ENCODE data around the gene IFNL2.
A peak's percentile ranks its signal among the peaks of the same experiment; 100 is the strongest.

The IFNL2 gene

DNA sequence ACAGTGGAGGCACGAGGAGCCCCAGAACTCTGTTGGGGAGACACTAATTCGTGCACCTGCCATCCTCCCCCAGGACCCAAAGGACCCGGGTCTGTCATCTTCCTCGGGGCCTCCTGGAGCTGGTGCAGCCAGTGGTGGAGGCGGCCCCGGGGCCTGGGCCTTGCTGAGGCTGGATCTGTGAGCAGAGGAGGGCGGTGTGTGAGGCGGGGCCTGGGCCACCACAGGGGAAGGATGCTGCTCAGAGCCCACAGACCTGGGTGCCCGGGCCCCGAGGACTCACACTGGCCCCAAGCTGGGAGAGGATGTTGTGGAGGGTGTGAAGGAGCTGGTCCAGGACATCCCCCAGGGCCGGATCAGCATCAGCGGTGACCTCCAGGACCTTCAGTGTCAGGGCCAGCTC is 31.7 kb upstream of the IFNL2 start:
- TF ChIP-seq YY1 (IDR thresholded peaks at IDR 0.05; ENCODE audit: low read depth) (no peak), TAF1 (IDR thresholded peaks at IDR 0.05; ENCODE audit: low read depth) (no peak), RAD21 (IDR thresholded peaks at IDR 0.05; ENCODE audit: low read depth) (no peak), EGR1 (IDR thresholded peaks at IDR 0.05) (no peak), TEAD4 (IDR thresholded peaks at IDR 0.05) (no peak), TCF12 (IDR thresholded peaks at IDR 0.05; ENCODE audit: low read depth) (no peak)
- TF ChIP-seq, protein P1, sequence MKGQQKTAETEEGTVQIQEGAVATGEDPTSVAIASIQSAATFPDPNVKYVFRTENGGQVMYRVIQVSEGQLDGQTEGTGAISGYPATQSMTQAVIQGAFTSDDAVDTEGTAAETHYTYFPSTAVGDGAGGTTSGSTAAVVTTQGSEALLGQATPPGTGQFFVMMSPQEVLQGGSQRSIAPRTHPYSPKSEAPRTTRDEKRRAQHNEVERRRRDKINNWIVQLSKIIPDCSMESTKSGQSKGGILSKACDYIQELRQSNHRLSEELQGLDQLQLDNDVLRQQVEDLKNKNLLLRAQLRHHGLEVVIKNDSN (IDR thresholded peaks at IDR 0.05) = no peak
- TF ChIP-seq, protein P2, sequence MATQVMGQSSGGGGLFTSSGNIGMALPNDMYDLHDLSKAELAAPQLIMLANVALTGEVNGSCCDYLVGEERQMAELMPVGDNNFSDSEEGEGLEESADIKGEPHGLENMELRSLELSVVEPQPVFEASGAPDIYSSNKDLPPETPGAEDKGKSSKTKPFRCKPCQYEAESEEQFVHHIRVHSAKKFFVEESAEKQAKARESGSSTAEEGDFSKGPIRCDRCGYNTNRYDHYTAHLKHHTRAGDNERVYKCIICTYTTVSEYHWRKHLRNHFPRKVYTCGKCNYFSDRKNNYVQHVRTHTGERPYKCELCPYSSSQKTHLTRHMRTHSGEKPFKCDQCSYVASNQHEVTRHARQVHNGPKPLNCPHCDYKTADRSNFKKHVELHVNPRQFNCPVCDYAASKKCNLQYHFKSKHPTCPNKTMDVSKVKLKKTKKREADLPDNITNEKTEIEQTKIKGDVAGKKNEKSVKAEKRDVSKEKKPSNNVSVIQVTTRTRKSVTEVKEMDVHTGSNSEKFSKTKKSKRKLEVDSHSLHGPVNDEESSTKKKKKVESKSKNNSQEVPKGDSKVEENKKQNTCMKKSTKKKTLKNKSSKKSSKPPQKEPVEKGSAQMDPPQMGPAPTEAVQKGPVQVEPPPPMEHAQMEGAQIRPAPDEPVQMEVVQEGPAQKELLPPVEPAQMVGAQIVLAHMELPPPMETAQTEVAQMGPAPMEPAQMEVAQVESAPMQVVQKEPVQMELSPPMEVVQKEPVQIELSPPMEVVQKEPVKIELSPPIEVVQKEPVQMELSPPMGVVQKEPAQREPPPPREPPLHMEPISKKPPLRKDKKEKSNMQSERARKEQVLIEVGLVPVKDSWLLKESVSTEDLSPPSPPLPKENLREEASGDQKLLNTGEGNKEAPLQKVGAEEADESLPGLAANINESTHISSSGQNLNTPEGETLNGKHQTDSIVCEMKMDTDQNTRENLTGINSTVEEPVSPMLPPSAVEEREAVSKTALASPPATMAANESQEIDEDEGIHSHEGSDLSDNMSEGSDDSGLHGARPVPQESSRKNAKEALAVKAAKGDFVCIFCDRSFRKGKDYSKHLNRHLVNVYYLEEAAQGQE (IDR thresholded peaks at IDR 0.05; ENCODE audit: low read depth) = no peak

DNA sequence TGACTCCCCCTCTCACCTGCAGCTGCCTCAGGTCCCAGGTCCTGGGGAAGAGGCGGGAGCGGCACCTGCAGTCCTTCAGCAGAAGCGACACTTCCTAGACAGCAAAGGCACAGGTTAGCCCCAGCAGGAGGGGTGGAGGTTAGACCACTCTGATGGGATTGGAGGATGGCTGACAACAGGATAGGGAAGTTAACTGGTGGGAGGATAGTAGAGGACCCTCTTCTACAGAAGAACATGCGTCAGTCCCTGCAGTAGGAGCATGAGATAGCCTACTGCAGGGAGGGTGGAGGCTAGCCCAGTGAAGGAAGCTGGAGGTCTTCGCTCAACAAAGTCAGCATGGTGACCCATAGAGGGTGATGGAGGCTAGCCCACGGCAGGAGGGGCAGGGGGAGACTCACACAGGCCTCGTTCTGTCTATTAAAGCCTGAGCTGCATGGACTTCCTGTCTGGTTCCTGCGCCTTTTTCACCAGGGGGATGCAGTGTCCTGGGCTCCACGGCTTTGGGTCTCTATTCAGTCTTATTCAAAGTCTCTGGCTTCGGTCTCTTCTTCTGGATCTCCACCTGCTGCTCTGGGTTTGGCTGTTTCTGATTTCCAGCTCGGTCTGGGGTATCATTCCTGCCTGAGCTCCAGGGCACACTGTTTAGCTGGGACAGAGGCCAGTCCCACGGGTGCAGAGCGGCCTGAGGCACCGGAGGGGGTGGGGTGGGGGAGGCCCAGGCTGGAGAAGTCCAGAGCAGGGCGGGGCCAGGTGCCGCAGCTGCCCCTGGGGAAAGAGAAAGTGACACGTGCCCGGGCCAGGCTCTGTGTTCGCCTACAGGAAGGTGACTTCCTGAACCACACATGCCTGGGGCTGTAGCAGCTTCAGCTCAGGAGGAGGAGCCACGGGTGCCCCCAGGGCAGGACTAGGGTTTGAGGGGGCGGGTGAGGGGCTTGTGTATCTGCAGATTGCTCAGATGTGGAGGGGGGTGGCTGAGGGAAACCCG is 30.7 kb upstream of the IFNL2 start:
- TF ChIP-seq FOXM1 (IDR thresholded peaks at IDR 0.05; ENCODE audit: borderline replicate concordance, low read depth) (no peak), YY1 (IDR thresholded peaks at IDR 0.05; ENCODE audit: low read depth) (no peak), RAD21 (IDR thresholded peaks at IDR 0.05; ENCODE audit: low read depth) (no peak), TEAD4 (IDR thresholded peaks at IDR 0.05) (no peak), CEBPB (IDR thresholded peaks at IDR 0.05) (no peak), EGR1 (IDR thresholded peaks at IDR 0.05) (no peak)
- TF ChIP-seq, protein P1 (IDR thresholded peaks at IDR 0.05) = peak; percentile 72
- TF ChIP-seq, protein P3, sequence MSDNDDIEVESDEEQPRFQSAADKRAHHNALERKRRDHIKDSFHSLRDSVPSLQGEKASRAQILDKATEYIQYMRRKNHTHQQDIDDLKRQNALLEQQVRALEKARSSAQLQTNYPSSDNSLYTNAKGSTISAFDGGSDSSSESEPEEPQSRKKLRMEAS (IDR thresholded peaks at IDR 0.05) = peak; percentile 65
- TF ChIP-seq, protein P2 (IDR thresholded peaks at IDR 0.05; ENCODE audit: low read depth) = no peak

DNA sequence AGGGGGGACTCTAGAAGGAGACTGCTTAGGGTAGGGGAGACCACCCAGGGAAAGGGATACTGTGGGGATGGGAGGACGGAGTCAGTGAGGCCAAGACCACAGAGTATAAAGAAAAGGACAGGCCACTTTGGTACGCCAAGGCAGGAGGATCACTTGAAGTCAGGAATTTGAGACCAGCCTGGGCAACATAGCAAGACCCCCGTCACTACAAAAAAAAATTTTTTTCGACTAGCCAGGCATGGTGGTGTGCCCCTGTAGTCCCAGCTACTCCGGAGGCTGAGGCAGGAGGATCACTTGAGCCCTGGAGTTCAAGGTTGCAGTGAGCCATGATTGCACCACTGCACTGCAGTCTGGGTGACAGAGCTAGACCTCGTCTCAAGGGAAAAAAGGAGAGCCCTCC is 30.0 kb upstream of the IFNL2 start:
- TF ChIP-seq RAD21 (IDR thresholded peaks at IDR 0.05; ENCODE audit: low read depth) (no peak), TEAD4 (IDR thresholded peaks at IDR 0.05) (no peak), FOXM1 (IDR thresholded peaks at IDR 0.05; ENCODE audit: borderline replicate concordance, low read depth) (no peak), CREB1 (IDR thresholded peaks at IDR 0.05; ENCODE audit: low read depth) (no peak), TCF12 (IDR thresholded peaks at IDR 0.05; ENCODE audit: low read depth) (no peak), NFIC (IDR thresholded peaks at IDR 0.05) (no peak), EP300 (IDR thresholded peaks at IDR 0.05; ENCODE audit: borderline replicate concordance) (no peak), CEBPB (IDR thresholded peaks at IDR 0.05) (no peak), EGR1 (IDR thresholded peaks at IDR 0.05) (no peak), TAF1 (IDR thresholded peaks at IDR 0.05; ENCODE audit: low read depth) (no peak), ZBTB7A (IDR thresholded peaks at IDR 0.05; ENCODE audit: low read depth) (no peak), YY1 (IDR thresholded peaks at IDR 0.05; ENCODE audit: low read depth) (no peak)
- TF ChIP-seq, protein P1 (IDR thresholded peaks at IDR 0.05) = no peak
- TF ChIP-seq, protein P3 (IDR thresholded peaks at IDR 0.05) = no peak
- TF ChIP-seq, protein P2 (IDR thresholded peaks at IDR 0.05; ENCODE audit: low read depth) = no peak

DNA sequence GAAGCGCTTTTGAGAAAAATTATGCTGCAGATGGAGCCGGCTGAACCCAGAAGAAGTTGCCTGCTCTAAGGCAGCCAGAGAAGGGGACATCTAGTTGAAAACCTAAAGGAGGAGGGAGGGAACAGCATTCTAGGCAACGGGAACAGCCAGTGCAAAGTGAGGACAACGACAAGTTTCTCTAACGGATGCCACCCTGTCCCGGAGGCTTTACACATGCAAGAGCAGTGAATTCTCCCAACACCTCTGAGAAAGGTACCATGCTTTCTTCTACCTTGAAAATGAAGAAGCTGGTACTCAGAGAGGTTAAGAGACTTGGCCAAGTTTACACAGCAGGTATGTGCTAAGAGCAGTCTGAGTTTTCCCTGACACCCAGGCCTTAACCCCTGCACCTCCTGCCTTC is 29.3 kb upstream of the IFNL2 start:
- TF ChIP-seq EP300 (IDR thresholded peaks at IDR 0.05; ENCODE audit: borderline replicate concordance) (no peak), FOXM1 (IDR thresholded peaks at IDR 0.05; ENCODE audit: borderline replicate concordance, low read depth) (no peak), TEAD4 (IDR thresholded peaks at IDR 0.05) (no peak), YY1 (IDR thresholded peaks at IDR 0.05; ENCODE audit: low read depth) (no peak), NFIC (IDR thresholded peaks at IDR 0.05) (no peak), TCF12 (IDR thresholded peaks at IDR 0.05; ENCODE audit: low read depth) (no peak), EGR1 (IDR thresholded peaks at IDR 0.05) (no peak), ZBTB7A (IDR thresholded peaks at IDR 0.05; ENCODE audit: low read depth) (no peak), CEBPB (IDR thresholded peaks at IDR 0.05) (no peak), TAF1 (IDR thresholded peaks at IDR 0.05; ENCODE audit: low read depth) (no peak), RAD21 (IDR thresholded peaks at IDR 0.05; ENCODE audit: low read depth) (no peak), CREB1 (IDR thresholded peaks at IDR 0.05; ENCODE audit: low read depth) (no peak)
- TF ChIP-seq, protein P3 (IDR thresholded peaks at IDR 0.05) = no peak
- TF ChIP-seq, protein P2 (IDR thresholded peaks at IDR 0.05; ENCODE audit: low read depth) = no peak
- TF ChIP-seq, protein P1 (IDR thresholded peaks at IDR 0.05) = no peak

Measured in Ishikawa (cell line).